H1 (cell line): ENCODE data around the gene ACAP1. TPM values are rescaled to one million over a fixed set of nuclear protein-coding genes. Genes with fewer than 3 reads are reported as not detected.
A peak's percentile ranks its signal among the peaks of the same experiment; 100 is the strongest.

Source experiments
- CTCF ChIA-PET: fragments of 300-600 bp; sonication (Branson Sonifier 250); formaldehyde crosslinking; loops from one replicate; lab custom pipeline; 2021; ENCODE audit not compliant: partially characterized antibody; lab: Charles Lee
- POLR2A ChIA-PET: fragments of 300-600 bp; sonication (Branson Sonifier 250); formaldehyde crosslinking; loops from one replicate; lab custom pipeline; 2021; ENCODE audit warnings: inconsistent platforms; ENCODE audit not compliant: partially characterized antibody; lab: Charles Lee
- DNase-seq, 2 experiments: peaks; one replicate each; pipeline versions ENCODE4 v3.0.0 to v3.0.0-alpha.2; 2010 to 2022; ENCODE audit warnings: low spot score in 2 of 2, low read depth in 1 of 2, mixed read lengths in 1 of 2
- FAIRE-seq: peaks from 2 replicates; lab custom pipeline; 2011; peaks lifted over from hg19 to GRCh38; lab: Jason Lieb, UNC
- H2AFZ ChIP-seq: 2 replicates; pipeline ENCODE4 v1.8.1; 2012; ENCODE audit warnings: low read length, inconsistent platforms
- H2AK5ac ChIP-seq: 2 replicates; pipeline ENCODE4 v1.6.1; 2013; ENCODE audit warnings: low read depth, low read length
- H2BK120ac ChIP-seq: replicated peaks from 2 replicates; pipeline ENCODE3; 2013; ENCODE audit warnings: low read depth, low read length, inconsistent platforms
- H2BK12ac ChIP-seq: 2 replicates; pipeline ENCODE4 v1.6.1; 2013; ENCODE audit warnings: low read depth, low read length
- H2BK15ac ChIP-seq: 2 replicates; pipeline ENCODE4 v1.6.1; 2013; ENCODE audit warnings: low read length
- H2BK20ac ChIP-seq: 2 replicates; pipeline ENCODE4 v1.6.1; 2013; ENCODE audit warnings: low read length
- H2BK5ac ChIP-seq: 2 replicates; pipeline ENCODE4 v1.6.1; 2013; ENCODE audit warnings: low read depth, low read length
- H3K14ac ChIP-seq: 2 replicates; pipeline ENCODE4 v1.6.1; 2013; ENCODE audit warnings: inconsistent platforms; ENCODE audit not compliant: insufficient read length
- H3K18ac ChIP-seq: 2 replicates; pipeline ENCODE4 v1.6.1; 2013; ENCODE audit warnings: low read length; ENCODE audit errors: extremely low read depth
- H3K23ac ChIP-seq: 2 replicates; pipeline ENCODE4 v1.6.1; 2013; ENCODE audit warnings: inconsistent platforms; ENCODE audit not compliant: insufficient read length
- H3K23me2 ChIP-seq: 2 replicates; pipeline ENCODE4 v1.6.1; 2013; ENCODE audit warnings: low read depth, low read length
- H3K27ac ChIP-seq: 2 replicates; pipeline ENCODE4 v1.6.1; 2011; ENCODE audit warnings: low read depth, low read length, inconsistent platforms
- H3K27me3 ChIP-seq, 4 experiments: replicated peaks in 1 of 4; 1 replicate in 1 of 4; 2 replicates in 3 of 4; pipeline versions ENCODE4 v1.6.1 to v1.8.1; 2011 to 2013; ENCODE audit warnings: low read length in 3 of 4, mild to moderate bottlenecking in 3 of 4, inconsistent platforms in 2 of 4, mixed read lengths in 2 of 4, moderate library complexity in 1 of 4; ENCODE audit not compliant: control insufficient read depth in 3 of 4, insufficient read depth in 3 of 4; ENCODE audit errors: extremely low read depth in 1 of 4
- H3K36me3 ChIP-seq, 4 experiments: 2 replicates each; pipeline versions ENCODE4 v1.6.1 to v1.8.1; 2011 to 2013; ENCODE audit warnings: mild to moderate bottlenecking in 4 of 4, low read length in 3 of 4, moderate library complexity in 2 of 4, control low read depth in 1 of 4, inconsistent platforms in 1 of 4; ENCODE audit not compliant: insufficient read depth in 4 of 4, control insufficient read depth in 2 of 4
- H3K4ac ChIP-seq: replicated peaks from 2 replicates; pipeline ENCODE3; 2013; ENCODE audit warnings: low read length, low read depth, mixed read lengths, inconsistent platforms; ENCODE audit not compliant: insufficient read length
- H3K4me1 ChIP-seq, 4 experiments: replicated peaks in 1 of 4; 1 replicate in 1 of 4; 2 replicates in 3 of 4; pipeline versions ENCODE4 v1.6.1 to v1.8.1; 2011 to 2013; ENCODE audit warnings: low read length in 3 of 4, inconsistent platforms in 2 of 4, mixed read lengths in 1 of 4; ENCODE audit not compliant: insufficient read depth in 4 of 4, control insufficient read depth in 3 of 4
- H3K4me2 ChIP-seq, 2 experiments: 2 replicates each; pipeline versions ENCODE4 v1.6.1 to v1.8.1; 2011 to 2013; ENCODE audit warnings: low read depth in 2 of 2, low read length in 2 of 2, control low read depth in 1 of 2, inconsistent platforms in 1 of 2, mild to moderate bottlenecking in 1 of 2; ENCODE audit not compliant: insufficient read depth in 1 of 2
- H3K4me3 ChIP-seq, 4 experiments: fragments of 200-600, 300-600 bp in 1 of 4; sonication (generic), shearing (Covaris generic), sonication (Bioruptor Twin) in 1 of 4; 2 replicates each; pipeline versions ENCODE4 v1.5.1 to v1.8.1; 2011 to 2016; ENCODE audit warnings: low read length in 4 of 4, low read depth in 3 of 4, control low read depth in 2 of 4, inconsistent platforms in 2 of 4, mild to moderate bottlenecking in 2 of 4, mixed read lengths in 1 of 4, moderate library complexity in 1 of 4; ENCODE audit not compliant: insufficient read depth in 2 of 4; ENCODE audit errors: extremely low read depth in 1 of 4
- H3K56ac ChIP-seq: replicated peaks from 2 replicates; pipeline ENCODE3; 2013; ENCODE audit warnings: low read depth, mild to moderate bottlenecking, mixed read lengths, low read length, inconsistent platforms; ENCODE audit not compliant: insufficient read length
- H3K79me1 ChIP-seq: 2 replicates; pipeline ENCODE4 v1.6.1; 2013; ENCODE audit warnings: low read depth, low read length, control low read depth
- H3K79me2 ChIP-seq, 2 experiments: 2 replicates each; pipeline versions ENCODE4 v1.6.1 to v1.8.1; 2012 to 2013; ENCODE audit warnings: low read length in 2 of 2, mild to moderate bottlenecking in 2 of 2, inconsistent platforms in 1 of 2; ENCODE audit not compliant: insufficient read depth in 2 of 2, control insufficient read depth in 1 of 2
- H3K9ac ChIP-seq, 4 experiments: replicated peaks in 1 of 4; 1 replicate in 1 of 4; 2 replicates in 3 of 4; pipeline versions ENCODE4 v1.6.1 to v1.8.1; 2011 to 2013; ENCODE audit warnings: low read depth in 3 of 4, low read length in 3 of 4, control low read depth in 2 of 4, mild to moderate bottlenecking in 2 of 4, moderate library complexity in 2 of 4, inconsistent platforms in 1 of 4; ENCODE audit errors: extremely low read depth in 1 of 4
- H3K9me3 ChIP-seq, 2 experiments: 2 replicates each; pipeline versions ENCODE4 v1.6.1 to v1.8.1; 2012 to 2013; ENCODE audit warnings: mild to moderate bottlenecking in 2 of 2, moderate library complexity in 2 of 2, control low read depth in 1 of 2, inconsistent platforms in 1 of 2, low read depth in 1 of 2, low read length in 1 of 2, mixed read lengths in 1 of 2; ENCODE audit not compliant: insufficient read depth in 2 of 2
- H4K20me1 ChIP-seq, 2 experiments: replicated peaks in 1 of 2; 2 replicates each; pipeline versions ENCODE3 to v1.8.1; 2011 to 2013; ENCODE audit warnings: inconsistent platforms in 2 of 2, low read length in 2 of 2, mild to moderate bottlenecking in 1 of 2; ENCODE audit not compliant: insufficient read depth in 2 of 2, control insufficient read depth in 1 of 2
- H4K5ac ChIP-seq: 2 replicates; pipeline ENCODE4 v1.6.1; 2013; ENCODE audit warnings: low read length, low read depth, mixed read lengths, inconsistent platforms; ENCODE audit not compliant: insufficient read length
- H4K8ac ChIP-seq: 2 replicates; pipeline ENCODE4 v1.8.0; 2013; ENCODE audit warnings: mild to moderate bottlenecking, moderate library complexity, low read length, inconsistent platforms; ENCODE audit not compliant: insufficient read depth; ENCODE audit errors: extremely low read depth
- H4K91ac ChIP-seq: replicated peaks from 2 replicates; pipeline ENCODE3; 2013; ENCODE audit warnings: low read length, mixed read lengths, inconsistent platforms; ENCODE audit not compliant: insufficient read length
- GABPA ChIP-seq: IDR thresholded peaks from 2 replicates; pipeline ENCODE4 v1.6.1; 2011; ENCODE audit warnings: mild to moderate bottlenecking, low read length, moderate library complexity, borderline replicate concordance; ENCODE audit not compliant: insufficient read depth
- KDM4A ChIP-seq: IDR thresholded peaks from one replicate; pipeline ENCODE4 v1.7.1; 2012; ENCODE audit warnings: low read depth, mild to moderate bottlenecking, moderate library complexity, low read length, inconsistent platforms; ENCODE audit not compliant: severe bottlenecking
- KDM5A ChIP-seq: fragments of 200-600 bp; IDR thresholded peaks from 2 replicates; pipeline ENCODE4 v1.7.1; 2012; ENCODE audit warnings: mild to moderate bottlenecking, low read length, inconsistent platforms, mixed read lengths
- PHF8 ChIP-seq: fragments of 200-600 bp; sonication (generic); conservative IDR thresholded peaks from 2 replicates; pipeline ENCODE4 v1.7.1; 2012; ENCODE audit warnings: low read depth, mild to moderate bottlenecking, inconsistent platforms, low read length, moderate library complexity
- POU5F1 ChIP-seq: IDR thresholded peaks from 2 replicates; pipeline ENCODE4 v1.6.1; 2011; ENCODE audit warnings: low read depth, mild to moderate bottlenecking, low read length, moderate library complexity
- RAD21 ChIP-seq, 2 experiments: IDR thresholded peaks in 1 of 2; conservative IDR thresholded peaks in 1 of 2; 2 replicates each; pipeline ENCODE4 v1.6.1; 2011; ENCODE audit warnings: low read depth in 2 of 2, low read length in 2 of 2, improper control_type of control experiment in 1 of 2, inconsistent platforms in 1 of 2, mild to moderate bottlenecking in 1 of 2, moderate library complexity in 1 of 2
- SIN3A ChIP-seq, 2 experiments: IDR thresholded peaks in 1 of 2; conservative IDR thresholded peaks in 1 of 2; 2 replicates each; pipeline ENCODE4 v1.6.1; 2011 to 2012; ENCODE audit warnings: low read length in 2 of 2, improper control_type of control experiment in 1 of 2, low read depth in 1 of 2, mild to moderate bottlenecking in 1 of 2
- SRF ChIP-seq: IDR thresholded peaks from 2 replicates; pipeline ENCODE4 v1.6.1; 2011; ENCODE audit warnings: mild to moderate bottlenecking, low read depth, low read length, moderate library complexity
- TAF1 ChIP-seq: IDR thresholded peaks from 2 replicates; pipeline ENCODE4 v1.6.1; 2011; ENCODE audit warnings: mild to moderate bottlenecking, low read depth, low read length
- TCF12 ChIP-seq: IDR thresholded peaks from 2 replicates; pipeline ENCODE4 v1.6.1; 2011; ENCODE audit warnings: low read depth, mild to moderate bottlenecking, low read length
- TEAD4 ChIP-seq: IDR thresholded peaks from 2 replicates; pipeline ENCODE4 v1.6.1; 2012; ENCODE audit warnings: low read depth, low read length, inconsistent platforms, mixed read lengths
- YY1 ChIP-seq: IDR thresholded peaks from 2 replicates; pipeline ENCODE4 v1.6.1; 2011; ENCODE audit warnings: low read depth, mild to moderate bottlenecking, low read length
- WGBS, 2 experiments: shearing (Covaris generic) in 1 of 2; methylation state at CpG; one replicate each; pipeline versions ENCODE4 v1.1.6 to v1.1.7; 2013 to 2015; ENCODE audit warnings: low lambda C conversion rate in 2 of 2, mixed read lengths in 2 of 2, inconsistent platforms in 1 of 2, low coverage in 1 of 2, missing lambda C conversion rate in 1 of 2; ENCODE audit not compliant: insufficient replicate concordance in 2 of 2, insufficient coverage in 1 of 2, insufficient read length in 1 of 2; ENCODE audit errors: extremely low coverage in 1 of 2, missing lambda C conversion rate in 1 of 2; 5-methylcytosine and 5-hydroxymethylcytosine counted together
- polyA plus RNA-seq, 7 experiments: library from polyadenylated mRNA; depleted of rRNA in 3 of 7; stranded (reverse) in 5 of 7; unstranded in 2 of 7; fragments of >200 nt in 5 of 7; fragments of 200-250 nt in 2 of 7; gene quantifications; 1 replicate in 5 of 7; 2 replicates in 1 of 7; 4 replicates in 1 of 7; pipeline versions ENCODE4 v1.2.1 to v1.2.3, GENCODE V29; 2011 to 2013; ENCODE audit warnings: missing spikeins in 2 of 7, mixed read lengths in 2 of 7
- total RNA-seq: library from RNA; stranded (reverse); fragmentation: NEBNext Ultra II Directional; extraction: Animal tissue kit (Norgen Biotek cat#: 25700); gene quantifications from 2 replicates; pipeline ENCODE4 v1.2.1, GENCODE V29; 2021

Gene ACAP1
- total and polyA plus RNA-seq, 2 of the 8 experiments (the other 6 are each of a cell fraction or from before 2014, with no cell fraction given), result 11.9 to 45.1 TPM

DNA sequence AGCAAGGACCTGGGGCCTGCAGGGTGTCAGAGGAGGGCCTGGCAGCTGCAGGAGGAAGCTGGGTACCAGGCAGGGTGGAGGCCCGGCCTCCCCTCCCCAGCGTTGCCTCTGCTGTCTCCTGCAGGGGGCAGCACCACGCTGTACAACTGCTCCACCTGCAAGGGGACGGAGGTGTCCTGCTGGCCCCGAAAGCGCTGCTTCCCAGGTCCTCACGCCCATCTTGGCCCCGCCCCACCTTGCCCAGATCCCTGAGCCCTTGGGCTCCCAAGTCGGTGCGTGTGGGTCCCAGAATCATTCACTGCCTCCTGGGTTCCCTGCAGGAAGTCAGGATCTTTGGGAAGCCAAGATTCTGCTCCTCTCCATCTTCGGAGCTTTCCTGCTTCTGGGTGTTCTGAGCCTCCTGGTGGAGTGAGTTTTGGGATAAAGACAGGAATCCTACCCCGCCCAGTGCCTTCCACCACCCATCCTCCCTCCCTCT is 19.8 kb downstream of the ACAP1 start:
- H3K4me2 ChIP-seq, result peak overlapping the region; percentile 3 to 64; a peak in 3 of 4 replicates
- no peak overlapping the region for H2BK120ac ChIP-seq
- no peaks in the 10 kb centered on the region for H4K20me1 ChIP-seq
- no peak overlapping the region for H4K8ac ChIP-seq
- peaks cover 0 to 8% (median 2%) of the 10 kb centered on the region in 4 experiments; a peak in 5 of 7 replicates for H3K4me1 ChIP-seq
- H3K79me1 ChIP-seq, result no peaks in the 10 kb centered on the region
- H2BK20ac ChIP-seq, result no peak overlapping the region
- no peak overlapping the region for H3K56ac ChIP-seq
- FAIRE-seq, result peak; percentile 75
- H3K79me2 ChIP-seq, result no peaks in the 10 kb centered on the region
- no peak overlapping the region for H4K5ac ChIP-seq
- ChIA-PET POLR2A (interaction anchor here (1.1 to 2.2 kb wide), 11 partner anchors 12 to 129 kb away, joined by 3 to 10 read pairs (median 4); partner anchors contain the start of genes ACAP1, FGF11, NEURL4 and POLR2A), CTCF (interaction anchor here (0.6 to 6.5 kb wide), 40 partner anchors 11 to 217 kb away, joined by 3 to 56 read pairs (median 5); partner anchors contain the start of genes ACAP1, CHRNB1, NEURL4 and PLSCR3)
- 10% methylated on average over 11 of the region's 12 CpGs; no CpG with 5 or more reads in 1 of the 2 experiments for WGBS, 2 experiments
- H4K91ac ChIP-seq, result no peak overlapping the region
- peak overlapping the region; percentile 96 for H2AFZ ChIP-seq
- H3K27me3 ChIP-seq, result no peaks in the 10 kb centered on the region
- no peak overlapping the region for H2BK5ac ChIP-seq
- H3K14ac ChIP-seq, result no peak overlapping the region
- H3K23me2 ChIP-seq, result peaks cover 5% of the 10 kb centered on the region; the same call in 1 of the 2 replicates
- no peak overlapping the region for H3K4ac ChIP-seq
- H3K18ac ChIP-seq, result peak overlapping the region; percentile 32; the same call in 1 of the 2 replicates
- no peaks in the 10 kb centered on the region for H3K9me3 ChIP-seq
- peak overlapping the region; percentile 81; the same call in 1 of the 2 replicates for H2BK15ac ChIP-seq
- peak; percentile 82 to 97 for DNase-seq
- no peak overlapping the region for H3K27ac ChIP-seq
- H2BK12ac ChIP-seq, result 0 out of 2 replicates have a peak overlapping the region, but pooled peaks have one; percentile 17
- H3K4me3 ChIP-seq, result peak overlapping the region in 1 of 4 experiments; percentile 45; a peak in 2 of 8 replicates
- no peak overlapping the region for H3K9ac ChIP-seq
- H3K36me3 ChIP-seq, result no peaks in the 10 kb centered on the region
- no peak overlapping the region for H2AK5ac ChIP-seq
- H3K23ac ChIP-seq, result no peak overlapping the region
- TF ChIP-seq GABPA (peak; percentile 76; the same call in 1 of the 2 replicates), PHF8 (no peak), TCF12 (peak; percentile 67; the same call in 1 of the 2 replicates), KDM5A (no peak), KDM4A (no peak), TEAD4 (0 out of 2 replicates have a peak, but pooled peaks have one; percentile 44), RAD21 (IDR thresholded peaks at IDR 0.05 in 1 of 2, conservative IDR thresholded peaks at IDR 0.05 in 1 of 2; ENCODE audit: low read depth in 2 of 2, low read length in 2 of 2) (peak; percentile 93 to 97), YY1 (0 out of 2 replicates have a peak, but pooled peaks have one; percentile 73), SRF (no peak), POU5F1 (no peak), SIN3A (conservative IDR thresholded peaks at IDR 0.05 in 1 of 2, IDR thresholded peaks at IDR 0.05 in 1 of 2; ENCODE audit: low read depth in 1 of 2, low read length in 2 of 2) (peak; percentile 69 to 77; a peak in 2 of 4 replicates), TAF1 (no peak)
